ENCODE data around the gene BRWD1. TPM values are rescaled to one million over a fixed set of nuclear protein-coding genes. Genes with fewer than 3 reads are reported as not detected.

BRWD1 gene
- total and polyA plus RNA-seq, 3 donors from 2014 or later: 32.8 to 123 (median 102) TPM

GRCh38 chr21:39196838-39197237 lies 116.6 kb downstream of the BRWD1 start:
- H3K36me3 ChIP-seq (ENCODE audit: low read depth, missing control alignments): no peaks in the 10 kb centered on the region
- H3K4me3 ChIP-seq: no peak overlapping the region
- no peaks in the 10 kb centered on the region for H3K4me1 ChIP-seq
- TF ChIP-seq CTCF (IDR thresholded peaks at IDR 0.05) (no peak), POLR2A (IDR thresholded peaks at IDR 0.05) (no peak)
- 100% methylated on average over 1 of the region's 1 CpG for WGBS, 2 donors
- no peaks in the 10 kb centered on the region for H3K27me3 ChIP-seq
- DNase-seq: no peak
- no peaks in the 10 kb centered on the region for H3K9me3 ChIP-seq
- intact Hi-C loops (cut with DNase I; ENCODE audit: low total_unique reads): no loop called here
- no peak overlapping the region for H3K27ac ChIP-seq

GRCh38 chr21:39196310-39196709 lies 117.1 kb downstream of the BRWD1 start:
- WGBS, 2 donors: 87 to 90% methylated on average over 7 of the region's 7 CpGs
- H3K27me3 ChIP-seq: no peaks in the 10 kb centered on the region
- no peaks in the 10 kb centered on the region for H3K36me3 ChIP-seq (ENCODE audit: low read depth, missing control alignments)
- TF ChIP-seq POLR2A (IDR thresholded peaks at IDR 0.05) (no peak), CTCF (IDR thresholded peaks at IDR 0.05) (no peak)
- H3K9me3 ChIP-seq: no peaks in the 10 kb centered on the region
- DNase-seq: no peak
- H3K4me1 ChIP-seq: no peaks in the 10 kb centered on the region
- H3K4me3 ChIP-seq: no peak overlapping the region
- H3K27ac ChIP-seq: no peak overlapping the region
- intact Hi-C loops (cut with DNase I; ENCODE audit: low total_unique reads): no loop called here

- DNase-seq: no peak
- Histone ChIP-seq H3K4me3 (no peak overlapping the region), H3K27ac (no peak overlapping the region), H3K36me3 (ENCODE audit: low read depth, missing control alignments) (no peaks in the 10 kb centered on the region), H3K9me3 (no peaks in the 10 kb centered on the region), H3K27me3 (no peaks in the 10 kb centered on the region), H3K4me1 (no peaks in the 10 kb centered on the region)
- intact Hi-C loops (cut with DNase I; ENCODE audit: low total_unique reads): no loop called here
- WGBS, 2 donors: 91 to 98% methylated on average over 1 of the region's 1 CpG
- TF ChIP-seq POLR2A (IDR thresholded peaks at IDR 0.05): no peak
- no peak for TF ChIP-seq CTCF (IDR thresholded peaks at IDR 0.05)
These were observed 120.1 kb downstream of the BRWD1 start for GRCh38 chr21:39193380-39193779.

- TF ChIP-seq CTCF (IDR thresholded peaks at IDR 0.05): no peak
- no peak for TF ChIP-seq POLR2A (IDR thresholded peaks at IDR 0.05)
- no peaks in the 10 kb centered on the region for H3K36me3 ChIP-seq (ENCODE audit: low read depth, missing control alignments)
- intact Hi-C loops (cut with DNase I; ENCODE audit: low total_unique reads): loop anchor here (10.0 kb wide), 1 partner anchor 195 kb away; a partner anchor contains a TSS
- H3K9me3 ChIP-seq: no peaks in the 10 kb centered on the region
- DNase-seq: no peak
- H3K4me3 ChIP-seq: no peak overlapping the region
- no peak overlapping the region for H3K27ac ChIP-seq
- no peaks in the 10 kb centered on the region for H3K4me1 ChIP-seq
- no peaks in the 10 kb centered on the region for H3K27me3 ChIP-seq
These were observed 123.4 kb downstream of the BRWD1 start for GRCh38 chr21:39189857-39190604.
